Measurements from ENCODE around the gene KDM3A.
A peak's percentile ranks its signal among the peaks of the same experiment; 100 is the strongest.

Gene KDM3A

DNA sequence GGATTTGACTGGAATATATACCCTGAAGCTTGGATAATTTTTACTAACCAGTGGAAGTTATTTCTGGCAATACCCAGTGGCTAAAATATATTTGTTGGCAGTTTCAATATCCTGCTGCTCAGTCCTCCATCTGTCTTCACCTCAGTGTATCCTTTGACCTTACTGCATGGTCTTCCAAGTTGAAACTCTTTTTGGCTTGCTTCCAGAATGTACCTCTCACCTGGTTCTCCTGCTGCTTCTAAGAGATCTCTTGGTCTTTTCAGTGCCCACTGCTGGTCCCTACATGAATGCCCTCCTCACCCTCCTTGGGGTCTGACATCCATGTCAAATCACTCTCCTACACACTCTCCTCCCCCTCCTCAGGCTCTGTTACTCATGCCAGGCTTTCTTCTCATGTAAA is 4.8 kb upstream of the KDM3A start:
- no peak for DNase-seq

DNA sequence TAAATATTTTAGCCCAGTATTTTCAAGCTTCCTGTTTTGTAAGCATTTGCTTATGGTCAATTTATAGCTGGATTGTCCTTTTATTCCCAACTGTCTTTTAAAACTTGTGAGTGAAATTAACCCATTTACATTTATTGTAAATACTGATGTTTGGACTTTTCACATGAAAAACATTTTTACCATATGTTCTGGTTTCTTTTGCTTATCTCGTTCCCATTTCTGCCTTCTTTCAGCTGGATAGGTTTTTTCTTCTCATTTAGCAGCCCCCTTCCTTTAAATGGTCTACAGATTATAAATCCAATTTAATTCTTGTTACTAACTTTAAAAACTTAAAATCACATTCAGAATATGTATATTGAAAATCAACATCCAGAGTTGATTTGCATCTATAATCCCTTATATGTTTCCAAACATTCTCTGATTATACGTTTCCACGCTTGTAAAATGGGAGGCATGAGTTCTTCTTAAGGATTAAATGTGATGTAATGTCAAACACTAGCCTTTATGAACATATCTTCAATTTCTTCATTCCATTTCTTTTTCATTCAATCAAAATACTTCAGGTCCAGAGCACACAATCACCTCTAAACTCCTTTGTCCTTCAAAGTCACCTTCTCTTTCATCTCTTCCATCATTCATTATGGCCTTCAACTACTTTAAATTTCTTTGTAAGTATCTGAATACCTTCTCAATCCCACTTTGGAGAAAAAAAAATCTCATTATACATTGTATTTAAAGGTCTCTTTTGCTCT is 1.1 kb upstream of the KDM3A start:
- DNase-seq = no peak

DNA sequence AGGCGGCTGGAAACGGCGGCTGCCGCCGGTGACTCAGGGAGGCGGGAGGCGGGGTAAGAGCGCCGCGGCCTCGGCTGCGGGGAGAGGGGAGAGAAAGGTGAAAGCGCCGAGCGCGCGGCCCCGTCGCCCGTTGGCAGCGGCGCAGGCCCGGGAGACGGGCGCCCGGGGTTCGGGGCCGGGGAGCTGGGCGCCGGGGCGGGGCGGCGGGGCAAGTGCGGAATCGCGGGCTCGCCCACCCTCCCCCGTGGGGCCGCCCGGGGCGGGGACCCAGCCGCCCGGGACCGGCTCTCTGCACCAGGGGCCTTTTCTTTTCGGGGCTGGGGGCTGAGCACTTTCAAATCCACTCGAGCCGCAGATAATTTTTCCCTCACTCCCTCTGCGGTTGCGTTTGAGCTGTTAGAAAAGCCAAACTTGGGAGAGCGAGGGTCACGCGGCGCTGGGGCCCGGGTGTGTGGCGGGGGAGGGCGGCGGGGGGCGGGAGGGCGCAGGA is 266 bp downstream of the KDM3A start:
- DNase-seq = no peak

DNA sequence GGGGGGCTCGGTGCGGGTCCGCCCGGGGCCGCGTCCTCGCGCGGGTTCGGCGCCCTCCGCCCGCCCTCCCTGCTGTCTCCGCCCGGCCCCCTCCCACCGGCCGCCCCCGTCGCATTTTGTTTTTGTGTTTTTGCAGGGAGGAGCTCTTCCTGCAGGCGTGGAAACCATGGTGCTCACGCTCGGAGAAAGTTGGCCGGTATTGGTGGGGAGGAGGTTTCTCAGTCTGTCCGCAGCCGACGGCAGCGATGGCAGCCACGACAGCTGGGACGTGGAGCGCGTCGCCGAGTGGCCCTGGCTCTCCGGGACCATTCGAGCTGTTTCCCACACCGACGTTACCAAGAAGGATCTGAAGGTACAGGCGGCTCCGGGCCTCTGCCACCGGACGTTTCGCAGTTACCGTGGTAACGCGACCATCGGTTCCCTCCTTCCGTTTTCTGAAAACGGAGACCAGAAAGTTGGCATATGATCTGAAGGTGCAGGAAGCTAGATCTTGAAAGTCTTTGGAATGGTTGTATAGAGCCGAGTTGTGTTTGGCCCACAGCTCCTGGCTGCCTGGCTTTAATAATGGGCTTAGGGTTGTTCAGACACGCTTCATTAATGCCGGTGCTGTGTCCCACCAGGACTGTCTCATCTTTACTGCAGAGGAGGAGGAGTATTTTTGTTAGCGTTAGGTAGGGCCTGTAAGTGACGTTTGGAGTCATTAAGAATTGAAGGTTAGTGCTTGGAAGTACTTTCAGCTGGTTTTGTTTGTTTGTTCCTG is 891 bp downstream of the KDM3A start:
- peak; percentile 66 to 75 for DNase-seq

DNA sequence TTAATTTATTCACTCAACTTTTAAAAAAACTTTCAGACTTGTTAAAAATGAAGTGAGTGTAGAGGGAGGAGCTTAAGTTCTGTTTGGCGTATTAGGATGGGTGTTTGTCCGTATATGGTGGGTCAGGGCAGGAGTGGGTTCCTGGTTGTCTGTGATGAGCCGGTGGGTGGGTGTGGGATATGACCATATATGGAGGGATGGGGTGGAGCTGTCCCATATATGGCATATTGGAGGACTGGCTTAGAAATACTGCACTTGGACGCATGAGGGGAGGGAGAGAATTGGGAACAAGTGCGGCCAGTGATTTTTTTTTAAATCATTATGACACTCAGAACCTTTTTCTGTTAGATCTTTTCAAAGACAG is 1.5 kb downstream of the KDM3A start:
- DNase-seq = peak; percentile 90 to 92

DNA sequence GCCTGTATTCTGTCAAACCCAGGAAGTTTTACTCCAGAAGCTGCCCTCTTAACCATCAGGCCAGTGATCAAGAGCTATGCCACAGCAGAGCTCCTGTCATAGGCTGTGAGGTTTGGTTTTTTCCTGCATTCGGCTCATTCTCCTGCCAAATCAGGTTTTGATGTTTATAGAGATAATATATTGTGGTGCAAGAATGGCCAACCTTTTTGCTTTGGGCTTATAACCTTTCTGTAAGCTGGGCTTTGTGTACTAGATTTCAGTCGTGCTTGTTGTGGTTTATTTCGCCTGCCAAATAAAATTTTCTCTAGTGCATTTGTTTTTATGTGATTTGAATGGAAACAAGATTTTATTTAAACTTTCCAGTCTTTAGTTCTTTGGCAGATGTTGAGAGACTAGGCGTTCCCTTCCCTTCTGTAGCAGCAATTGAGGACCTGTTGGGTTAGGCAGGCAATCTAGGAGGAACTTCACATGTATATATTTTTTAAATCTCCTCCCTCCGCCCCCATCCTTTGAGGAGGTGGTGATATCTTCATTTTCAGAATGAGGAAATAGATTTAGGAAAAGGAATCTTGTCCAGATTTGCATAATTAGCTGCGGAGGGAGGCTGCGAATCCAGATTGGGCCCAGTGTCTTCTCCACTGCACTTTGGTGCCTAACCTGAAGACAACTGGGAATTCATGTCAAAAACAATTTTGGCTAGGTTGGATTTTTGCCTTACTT is 2.6 kb downstream of the KDM3A start:
- no peak for DNase-seq

DNA sequence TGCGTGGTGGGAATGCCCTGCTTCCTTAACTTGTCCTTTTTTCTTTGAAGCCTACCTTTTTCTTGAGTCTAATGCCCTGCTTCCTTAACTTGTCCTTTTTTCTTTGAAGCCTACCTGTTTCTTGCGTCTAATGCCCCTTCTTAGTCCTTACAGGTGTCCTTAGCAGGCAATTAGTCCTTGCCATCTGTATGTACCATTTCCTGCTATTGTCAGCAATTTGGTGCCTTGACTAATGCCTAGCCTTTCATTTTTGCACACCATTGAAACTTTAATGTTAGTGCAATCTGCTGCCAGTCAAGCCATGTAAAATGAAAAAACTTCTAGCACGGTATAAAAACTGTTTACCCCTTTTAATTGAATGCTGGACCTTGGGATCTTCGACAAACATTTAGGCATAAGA is 4.3 kb downstream of the KDM3A start:
- no peak for DNase-seq

DNA sequence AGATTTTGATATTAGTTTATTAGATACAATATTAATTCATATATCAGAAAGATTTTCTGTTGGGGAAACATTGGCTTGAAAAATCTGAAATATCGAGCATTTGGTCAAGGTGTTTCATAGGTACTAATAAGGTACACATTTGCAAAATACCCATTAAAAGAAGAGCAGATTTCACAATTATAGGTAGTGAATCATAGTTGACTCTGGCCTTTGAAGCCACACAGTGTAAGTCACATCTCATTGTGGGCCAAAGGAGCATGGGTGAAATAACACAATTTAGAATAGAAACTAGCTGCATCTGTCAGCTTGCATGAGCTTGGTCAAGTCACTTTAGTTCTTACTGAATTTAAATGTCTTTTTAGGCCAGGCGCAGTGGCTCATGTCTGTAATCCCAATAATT is 4.9 kb downstream of the KDM3A start:
- no peak for DNase-seq

DNA sequence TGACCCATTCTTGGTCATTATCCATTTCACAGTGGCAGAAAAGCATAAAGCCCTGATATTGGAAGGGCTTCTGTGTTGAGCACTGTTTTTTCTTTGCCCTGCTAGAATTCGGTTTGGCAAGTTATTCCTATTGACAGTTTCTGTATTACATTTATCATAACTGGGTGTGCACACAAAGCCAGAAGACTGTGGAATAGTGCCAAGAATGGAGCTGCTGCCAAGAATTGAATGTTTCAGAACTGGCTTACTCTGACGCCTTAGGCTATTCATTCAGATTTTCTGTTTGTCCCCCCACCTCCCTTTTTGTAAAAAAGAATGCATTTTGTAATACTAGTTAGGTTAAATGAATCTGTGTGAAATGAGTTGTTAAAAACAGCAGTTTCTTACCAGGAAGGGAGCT is 12.7 kb downstream of the KDM3A start:
- no peak for DNase-seq

DNA sequence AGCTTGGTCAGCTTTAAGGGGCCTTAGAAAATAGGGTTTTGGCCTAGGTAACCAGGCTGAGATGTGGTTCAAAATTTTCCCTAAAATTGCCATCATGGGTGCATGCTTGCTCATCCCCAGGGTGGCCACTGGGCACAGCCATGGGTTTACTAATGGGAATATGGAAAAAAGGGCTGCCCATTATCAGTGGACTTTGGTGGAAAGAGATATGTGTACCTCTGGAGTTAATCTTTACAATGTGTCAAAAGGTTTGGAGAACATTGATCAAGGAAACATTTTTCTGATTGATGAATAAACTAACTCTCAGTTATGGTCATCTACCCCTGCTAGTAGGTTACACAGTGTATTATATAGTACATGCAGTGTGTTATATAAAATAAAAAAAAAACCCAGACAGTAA is 13.1 kb downstream of the KDM3A start:
- no peak for DNase-seq

DNA sequence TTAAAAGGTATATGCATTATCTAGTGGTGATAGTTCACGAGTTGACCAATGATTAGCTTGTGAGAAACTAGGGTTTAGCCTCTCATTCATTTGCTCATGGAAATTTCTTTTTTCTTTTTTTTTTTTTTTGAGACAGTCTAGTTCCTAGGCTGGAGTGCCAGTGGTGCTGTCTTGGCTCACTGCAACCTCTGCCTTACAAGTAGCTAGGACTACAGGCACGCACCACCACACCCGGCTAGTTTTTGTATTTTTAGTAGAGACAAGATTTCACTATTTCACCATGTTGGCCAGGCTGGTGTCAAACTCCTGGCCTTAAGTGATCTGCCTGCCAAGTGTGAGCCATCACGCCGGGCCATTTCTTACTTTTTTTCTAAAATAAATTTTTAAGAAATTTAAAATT is 14.0 kb downstream of the KDM3A start:
- no peak for DNase-seq

DNA sequence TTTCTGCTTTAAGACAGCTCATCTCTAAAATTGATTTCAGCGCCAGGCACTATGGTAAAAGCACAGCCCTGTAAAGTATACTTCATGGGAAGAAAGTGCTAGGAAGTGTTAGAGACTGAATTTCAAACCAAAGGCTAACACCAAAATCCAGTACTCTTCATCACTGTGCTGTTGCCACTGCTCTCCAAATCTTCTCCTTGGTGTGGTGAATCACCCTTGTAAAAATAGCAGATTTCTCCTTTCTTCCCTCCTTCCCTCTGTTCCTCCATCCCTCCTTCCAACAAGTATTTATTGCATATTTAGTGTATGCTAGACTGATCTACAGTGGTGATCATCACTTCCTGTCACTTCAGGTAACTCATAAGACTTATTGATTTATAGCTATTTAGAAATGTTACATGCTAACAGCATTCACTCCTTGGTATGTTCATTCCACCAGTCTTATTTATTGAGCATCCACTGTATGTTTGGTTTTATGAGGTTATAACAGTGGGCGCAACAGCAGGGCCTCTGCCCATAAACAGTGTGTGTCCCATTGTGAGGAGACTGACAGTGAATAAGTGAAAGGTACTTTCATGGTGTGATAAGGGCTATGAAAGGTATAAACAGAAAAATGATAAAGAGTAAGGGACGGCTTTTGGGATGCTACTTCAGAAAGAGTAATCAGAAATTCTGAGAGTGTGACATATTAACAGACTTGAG is 20.0 kb downstream of the KDM3A start:
- DNase-seq = no peak

DNA sequence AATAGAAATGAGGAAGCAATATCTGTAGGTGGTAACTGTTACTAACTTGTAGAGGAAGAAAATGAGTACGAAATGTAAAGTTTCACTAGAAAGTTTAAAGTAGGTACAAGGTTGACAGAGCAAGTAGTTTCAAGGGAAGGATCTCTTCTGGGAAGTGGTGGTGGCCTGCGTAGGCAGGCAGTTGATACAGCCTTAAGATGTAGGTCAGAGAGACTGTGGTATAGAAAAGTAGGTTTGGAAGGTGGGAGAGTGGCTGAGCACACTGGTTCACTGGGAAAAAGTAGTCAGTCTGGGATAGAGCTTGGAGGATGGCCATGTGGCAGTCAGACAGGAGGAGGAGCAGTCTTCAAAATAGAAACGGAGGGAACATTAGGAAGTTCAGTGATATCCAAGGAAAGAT is 23.5 kb downstream of the KDM3A start:
- no peak for DNase-seq

DNA sequence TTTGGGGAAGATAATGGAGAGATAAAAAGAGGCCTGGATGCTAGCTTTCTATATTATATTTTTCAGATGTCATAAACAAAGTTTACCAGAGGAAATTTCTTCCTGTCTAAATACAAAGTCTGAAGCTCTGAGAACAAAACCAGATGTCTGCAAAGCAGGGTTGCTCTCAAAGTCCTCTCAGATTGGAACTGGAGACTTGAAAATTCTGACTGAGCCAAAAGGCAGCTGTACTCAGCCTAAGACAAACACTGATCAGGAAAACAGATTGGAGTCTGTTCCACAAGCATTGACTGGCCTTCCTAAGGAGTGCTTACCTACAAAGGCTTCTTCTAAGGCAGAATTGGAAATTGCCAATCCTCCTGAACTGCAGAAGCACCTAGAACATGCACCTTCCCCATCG is 25.1 kb downstream of the KDM3A start:
- DNase-seq = no peak

DNA sequence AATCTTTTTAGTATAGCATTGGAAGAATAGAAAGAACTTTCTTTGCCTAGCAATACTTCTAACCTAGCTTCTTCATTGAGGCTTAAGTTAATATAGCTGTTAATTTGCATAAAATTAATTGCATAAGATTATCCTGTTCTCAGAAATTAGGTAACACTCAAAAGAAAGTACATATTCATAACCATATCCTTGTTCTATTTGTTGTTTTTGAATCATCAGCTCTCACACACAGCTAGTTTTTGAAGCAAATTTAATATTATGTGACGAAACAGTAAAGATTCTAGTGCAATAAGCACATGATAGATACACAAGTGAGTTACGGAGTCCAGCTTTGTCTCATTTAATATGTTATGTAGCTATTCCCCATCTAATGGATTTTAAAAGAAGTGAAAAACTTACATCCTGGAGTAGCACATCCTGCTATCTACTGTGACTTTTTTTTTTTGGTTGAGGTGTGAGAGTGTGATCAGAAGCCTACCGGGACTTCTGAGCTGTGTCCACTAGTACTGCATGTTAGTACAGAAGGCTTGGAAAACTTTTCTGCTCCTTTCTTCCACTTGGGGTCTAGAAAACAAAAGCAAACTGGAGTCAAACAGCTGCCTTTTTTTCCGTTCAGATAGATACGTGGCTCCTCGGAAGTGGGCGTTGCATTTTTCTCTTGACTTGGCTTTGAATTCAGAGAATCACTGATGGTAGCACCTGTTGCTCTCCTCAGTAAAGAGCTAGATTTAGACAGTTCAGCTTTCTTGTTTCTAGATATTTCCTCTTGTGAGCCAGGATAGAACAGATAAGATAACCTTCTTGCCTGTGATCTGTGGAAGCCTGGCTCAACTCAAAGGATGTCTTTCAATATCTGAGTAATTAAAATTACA is 27.2 kb downstream of the KDM3A start:
- DNase-seq = peak; percentile 12 to 35

DNA sequence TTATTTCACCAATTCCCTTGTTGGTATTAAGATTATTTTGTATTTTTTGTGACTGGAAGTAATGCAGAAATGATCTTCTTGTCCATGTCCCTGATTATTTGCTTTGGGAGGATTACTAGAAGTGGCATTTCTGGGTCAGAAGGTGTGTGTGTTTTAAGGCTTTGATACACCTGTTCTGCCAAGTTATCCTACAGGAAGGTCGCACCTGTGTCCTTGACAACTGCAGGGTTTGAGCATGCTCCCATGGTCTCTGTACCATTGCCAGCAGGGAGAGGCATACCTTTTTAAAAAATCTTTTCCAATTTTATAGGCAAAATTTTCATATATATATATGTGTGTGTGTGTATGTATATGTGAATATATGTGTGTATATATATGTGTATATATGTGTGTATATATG is 29.7 kb downstream of the KDM3A start:
- DNase-seq = no peak

DNA sequence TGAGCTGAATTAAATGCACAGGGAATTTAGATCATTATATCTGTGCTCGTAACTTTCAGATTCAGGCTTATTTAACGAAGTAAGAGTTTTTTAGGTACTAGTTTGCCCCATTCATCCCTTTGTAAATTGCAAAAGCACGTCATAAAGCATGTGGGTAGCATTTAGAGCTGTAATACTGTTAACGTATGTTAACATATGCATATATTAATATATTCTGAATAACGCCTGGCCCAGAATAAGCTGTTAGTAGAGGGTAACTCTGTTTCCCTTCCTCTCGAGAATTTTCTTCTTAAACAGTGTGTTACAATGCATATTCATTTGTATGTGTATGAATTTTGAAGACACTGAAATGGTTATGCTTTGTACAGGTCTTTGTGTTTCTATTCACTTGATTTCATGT is 30.5 kb downstream of the KDM3A start:
- DNase-seq = no peak

DNA sequence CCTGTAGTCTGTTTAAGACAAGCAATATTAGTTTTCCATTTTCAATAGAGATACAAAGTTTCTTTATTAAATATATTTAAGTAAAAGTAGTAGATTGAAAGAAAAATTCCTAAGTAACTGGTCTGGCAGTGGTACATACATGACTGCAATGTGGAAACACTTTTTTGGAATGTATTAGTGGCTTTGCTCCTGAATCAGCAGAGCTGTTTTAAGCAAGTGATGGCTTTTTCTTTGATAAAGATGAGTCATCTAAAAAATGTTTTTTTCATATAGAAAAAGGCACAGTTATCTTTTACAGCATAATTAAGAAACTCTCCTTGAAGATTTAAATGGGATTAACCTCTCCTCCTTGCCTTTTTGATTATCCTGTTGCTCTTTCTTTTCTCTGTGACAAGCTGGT is 34.9 kb downstream of the KDM3A start:
- DNase-seq = no peak

DNA sequence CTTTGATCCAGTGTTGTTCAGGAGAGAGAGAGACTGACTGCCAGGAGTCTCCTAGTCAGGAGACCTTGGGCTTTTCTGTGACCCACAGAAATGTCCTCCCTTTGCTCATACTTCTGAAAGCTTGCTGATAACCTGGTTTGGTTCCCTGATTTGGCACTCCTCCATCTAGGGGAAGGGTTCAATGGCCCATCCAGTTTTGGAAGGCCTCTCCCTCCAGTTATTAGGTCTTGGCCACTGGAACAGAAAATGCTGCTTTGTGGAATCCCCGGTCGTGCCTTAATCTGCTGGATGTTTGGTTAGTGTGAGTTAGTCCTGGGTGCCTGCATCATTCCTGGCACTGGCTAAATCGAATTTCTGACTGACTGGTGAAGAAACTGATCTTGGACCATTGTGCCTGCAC is 35.7 kb downstream of the KDM3A start:
- DNase-seq = no peak

DNA sequence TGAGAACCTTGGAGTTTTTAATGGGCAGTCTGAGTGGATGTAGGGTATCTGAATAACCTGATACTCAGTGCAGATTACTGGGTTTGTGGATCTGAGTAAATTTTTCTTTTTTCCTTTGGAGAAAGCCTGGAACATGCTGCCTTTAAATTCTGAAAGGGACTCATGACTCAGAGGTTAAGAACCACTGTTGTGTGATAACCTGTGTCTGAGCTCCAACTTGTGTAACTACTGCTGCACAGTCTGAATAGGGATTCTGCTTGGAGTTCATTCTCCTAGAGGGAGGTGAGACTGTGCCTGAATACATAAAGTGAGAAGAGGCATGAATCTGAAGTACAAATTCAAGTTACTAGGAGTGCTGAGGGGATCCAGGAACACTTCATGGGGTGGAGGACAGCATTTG is 36.2 kb downstream of the KDM3A start:
- no peak for DNase-seq

DNA sequence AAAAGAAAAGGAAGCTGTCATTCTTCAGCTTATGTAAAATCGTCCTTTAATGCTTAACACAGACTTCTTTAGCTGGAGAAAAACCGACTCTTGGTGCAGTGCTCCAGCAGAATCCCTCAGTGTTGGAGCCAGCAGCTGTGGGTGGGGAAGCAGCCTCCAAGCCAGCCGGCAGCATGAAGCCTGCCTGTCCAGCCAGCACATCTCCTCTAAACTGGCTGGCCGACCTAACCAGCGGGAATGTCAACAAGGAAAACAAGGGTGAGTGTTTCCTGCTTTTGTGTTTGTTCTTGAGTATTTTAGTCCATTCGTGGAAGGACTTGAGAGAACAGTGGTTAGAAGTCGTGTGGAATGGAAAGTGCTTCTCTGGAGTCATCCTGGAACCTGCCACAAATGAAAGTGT is 38.9 kb downstream of the KDM3A start:
- no peak for DNase-seq

DNA sequence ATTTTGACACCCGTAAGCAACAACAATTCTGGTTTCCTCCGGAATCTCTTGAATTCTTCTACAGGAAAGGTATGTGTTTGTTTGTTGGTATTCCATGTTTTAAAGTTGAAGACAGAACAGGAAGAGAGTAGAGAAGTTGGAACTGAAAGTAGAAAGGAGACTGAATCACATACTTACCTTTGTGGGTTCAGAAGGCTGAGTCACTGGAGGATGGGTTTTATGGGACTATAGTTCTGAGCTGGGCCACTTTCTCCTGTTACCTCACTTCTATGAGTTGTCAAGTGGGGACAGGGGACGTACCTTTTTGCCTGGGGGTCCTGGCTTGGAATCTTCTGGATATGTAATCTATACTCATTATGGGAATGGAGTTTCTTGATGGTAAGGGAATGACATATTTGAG is 40.9 kb downstream of the KDM3A start:
- no peak for DNase-seq
